Occipital lobe (tissue), 2 donors: Measurements from ENCODE around the gene LRRIQ1. TPM values are rescaled to one million over a fixed set of nuclear protein-coding genes. Genes with fewer than 3 reads are reported as not detected.

Experiments used
- DNase-seq: peaks from one replicate; lab custom pipeline; 2025; lab: John Stamatoyannopoulos, UW
- total RNA-seq: library from RNA; depleted of rRNA; stranded (reverse); fragments of >200 nt; gene quantifications from one replicate; pipeline ENCODE4 v1.2.3, GENCODE V29; 2014

The LRRIQ1 gene
- total RNA-seq, 1 donor from 2014 or later: 7.0 TPM

DNA sequence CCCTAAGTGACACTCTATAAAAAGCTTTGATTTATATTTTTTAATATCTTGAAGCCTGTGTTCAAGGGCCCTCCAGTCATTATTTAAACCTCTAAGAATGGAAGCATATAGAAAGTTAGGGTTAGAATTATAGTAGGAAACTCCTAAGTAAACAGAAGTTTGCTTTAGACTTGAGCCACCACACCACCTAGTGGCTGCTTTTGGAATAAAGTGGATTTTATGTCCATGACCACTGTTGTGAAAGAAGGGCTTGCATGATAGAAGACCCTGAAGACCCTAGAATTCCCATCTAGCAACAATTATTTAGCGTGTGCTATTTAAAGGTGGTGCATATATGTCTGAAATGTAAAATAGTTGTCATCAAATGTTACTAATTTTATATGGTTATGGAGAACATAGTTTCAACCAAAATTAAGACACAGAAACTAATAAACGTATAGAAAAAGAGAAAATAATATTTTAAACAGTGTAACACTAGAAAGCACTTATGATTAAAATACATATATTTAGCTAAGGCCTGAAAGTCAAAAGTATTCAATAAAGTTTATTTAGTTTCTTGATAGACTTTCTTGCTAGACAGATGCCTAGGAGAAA lies 21.3 kb downstream of the LRRIQ1 start:
- no peak for DNase-seq

DNA sequence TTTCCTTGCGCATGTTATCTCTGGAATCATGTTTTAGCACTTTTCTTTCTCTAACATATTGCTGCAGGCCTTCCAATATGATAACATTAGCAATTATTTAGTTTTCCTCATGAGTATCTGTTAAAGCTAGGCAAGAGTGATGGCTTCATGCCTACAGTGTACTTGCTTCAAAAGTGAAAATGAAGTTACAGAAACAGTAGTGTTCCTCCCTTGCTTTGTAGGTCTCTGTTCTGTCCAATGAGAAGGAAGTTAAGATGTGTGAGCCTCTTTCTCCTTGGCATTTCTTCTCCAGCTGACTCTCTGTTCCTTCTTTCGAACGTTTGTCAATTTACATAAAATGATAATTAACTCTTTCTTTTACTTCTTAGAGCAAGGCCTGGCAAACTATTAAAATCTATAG lies 22.2 kb downstream of the LRRIQ1 start:
- DNase-seq: no peak

DNA sequence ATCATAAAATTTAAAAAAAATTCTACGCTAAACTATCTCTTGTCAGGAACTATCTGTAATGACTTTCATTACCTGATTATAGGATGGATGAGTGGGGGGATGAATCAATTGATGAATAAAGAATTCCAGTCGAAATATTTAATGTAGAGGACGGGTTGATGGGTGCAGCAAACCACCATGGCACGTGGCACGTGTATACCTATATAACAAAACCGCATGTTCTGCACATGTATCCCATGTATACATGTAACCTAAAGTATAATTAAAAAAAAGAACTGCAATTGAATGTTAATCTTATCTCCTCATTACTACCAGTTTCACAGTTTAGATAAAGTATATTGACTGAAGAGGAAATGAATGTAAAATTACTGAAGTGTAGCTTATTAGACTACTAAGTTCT lies 23.4 kb downstream of the LRRIQ1 start:
- no peak for DNase-seq

DNA sequence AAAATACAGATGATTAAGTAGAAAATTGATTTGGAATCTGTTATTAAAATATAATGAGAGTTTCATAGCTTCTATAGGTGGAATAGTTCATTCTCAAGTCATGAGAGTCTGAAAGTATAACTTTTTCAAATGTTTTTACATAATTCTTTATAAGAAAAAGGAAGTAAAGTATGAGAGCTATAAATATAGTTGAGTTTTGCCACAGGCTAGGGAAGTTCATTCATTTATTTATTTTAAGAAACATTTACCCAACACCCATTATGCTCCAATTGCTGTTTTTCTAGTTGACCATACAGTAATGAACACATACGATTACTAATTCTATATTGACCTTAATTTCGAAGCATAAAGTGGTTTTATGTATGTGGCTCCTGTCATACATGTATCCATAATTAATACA lies 24.8 kb downstream of the LRRIQ1 start:
- DNase-seq: no peak

DNA sequence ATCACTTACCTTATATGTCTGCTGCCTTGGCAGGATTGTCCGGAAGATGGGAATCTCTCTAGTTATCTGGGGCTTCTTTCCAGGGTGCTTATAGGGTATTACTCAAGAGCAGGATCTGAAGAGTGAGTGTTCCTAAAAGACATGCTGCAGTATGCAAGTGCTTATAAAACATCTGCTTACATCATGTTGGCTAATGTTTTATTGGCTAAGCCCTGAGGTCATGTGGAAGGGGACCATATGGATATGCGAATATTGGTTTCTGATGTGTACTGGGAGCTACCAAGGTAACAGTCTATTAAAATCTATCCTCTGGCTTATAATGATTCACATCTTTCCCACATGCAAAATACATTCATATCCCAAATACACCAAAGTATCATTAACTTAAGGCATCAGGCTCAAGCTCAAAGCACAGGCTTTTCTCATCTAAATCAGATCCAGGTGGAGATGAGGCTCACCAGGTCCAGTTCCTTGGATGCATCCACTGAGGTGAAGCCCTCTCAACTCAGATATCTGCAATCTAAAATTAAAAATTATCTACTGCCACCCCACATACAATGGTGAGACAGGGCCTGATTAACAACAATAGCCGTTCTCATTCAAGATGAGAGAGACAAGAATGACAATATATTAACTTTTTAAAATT lies 29.8 kb downstream of the LRRIQ1 start:
- DNase-seq: no peak

DNA sequence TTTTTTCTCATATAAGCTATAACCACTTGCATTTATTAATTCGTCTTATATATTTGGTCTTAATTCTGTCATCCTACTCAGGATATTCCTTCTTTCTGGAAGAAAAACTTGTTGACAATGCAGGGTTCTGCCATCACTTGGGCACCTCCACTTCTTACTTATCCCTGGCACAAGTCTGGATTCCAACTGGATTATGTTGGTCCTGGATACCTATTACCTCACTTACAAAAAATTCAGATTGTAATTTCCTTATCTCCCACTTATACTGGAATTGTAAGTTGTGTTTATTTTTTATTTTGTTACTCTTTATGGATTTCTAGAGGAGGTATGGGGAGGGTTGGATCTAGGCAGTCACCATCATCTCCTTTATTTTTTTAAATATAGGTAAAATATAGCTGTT lies 36.7 kb downstream of the LRRIQ1 start:
- no peak for DNase-seq

DNA sequence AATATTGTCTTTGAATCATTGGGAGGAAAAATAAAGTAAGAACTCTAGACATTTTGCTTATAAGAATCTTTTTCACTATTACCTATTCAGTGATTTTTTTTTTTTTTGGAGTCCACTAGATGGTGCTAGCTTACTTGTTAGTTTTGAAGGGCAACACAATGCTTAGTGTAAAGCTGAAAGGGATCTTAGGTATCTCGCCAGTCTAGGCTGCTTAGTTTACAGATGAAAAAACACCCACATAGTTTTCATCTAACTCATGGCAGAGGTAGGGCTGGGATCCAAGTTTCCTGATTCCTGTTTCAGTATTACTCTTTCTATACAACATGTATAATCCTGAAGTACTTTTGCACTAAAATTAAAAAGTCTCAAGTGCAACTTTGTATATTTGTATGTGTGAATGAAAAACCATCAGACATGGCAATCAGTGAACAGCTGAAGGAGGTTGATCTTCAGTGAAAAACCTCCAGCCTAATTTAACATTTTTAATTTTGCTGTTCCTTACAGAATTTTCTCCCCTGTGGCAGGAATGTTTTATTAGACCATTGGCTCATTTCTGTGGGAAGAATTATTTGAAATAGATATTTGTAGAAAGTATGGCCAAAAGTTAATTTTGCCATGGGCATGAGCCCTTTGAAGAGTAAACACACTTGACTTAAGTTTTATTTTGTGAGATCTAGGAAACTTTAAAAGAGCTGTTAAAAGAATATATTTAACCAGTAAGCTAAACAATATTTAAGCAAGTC lies 40.7 kb downstream of the LRRIQ1 start:
- DNase-seq: no peak

DNA sequence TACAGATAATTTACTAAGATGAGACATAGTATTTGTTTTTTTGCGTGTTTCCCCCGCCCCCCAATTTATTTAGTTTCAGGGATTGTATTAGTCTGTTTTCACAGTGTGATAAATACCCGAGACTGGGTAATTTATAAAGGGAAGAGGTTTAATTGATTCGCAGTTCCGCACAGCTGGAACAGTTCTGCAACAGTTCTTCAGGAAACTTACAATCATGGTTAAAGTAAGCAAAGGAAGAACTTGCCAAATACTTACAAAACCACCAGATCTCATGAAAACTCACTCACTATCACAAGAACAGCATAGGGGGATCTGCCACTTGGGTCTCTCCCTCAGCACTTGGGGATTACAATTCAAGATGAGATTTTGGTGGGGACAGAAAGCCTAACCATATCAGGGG lies 48.9 kb downstream of the LRRIQ1 start:
- no peak for DNase-seq

DNA sequence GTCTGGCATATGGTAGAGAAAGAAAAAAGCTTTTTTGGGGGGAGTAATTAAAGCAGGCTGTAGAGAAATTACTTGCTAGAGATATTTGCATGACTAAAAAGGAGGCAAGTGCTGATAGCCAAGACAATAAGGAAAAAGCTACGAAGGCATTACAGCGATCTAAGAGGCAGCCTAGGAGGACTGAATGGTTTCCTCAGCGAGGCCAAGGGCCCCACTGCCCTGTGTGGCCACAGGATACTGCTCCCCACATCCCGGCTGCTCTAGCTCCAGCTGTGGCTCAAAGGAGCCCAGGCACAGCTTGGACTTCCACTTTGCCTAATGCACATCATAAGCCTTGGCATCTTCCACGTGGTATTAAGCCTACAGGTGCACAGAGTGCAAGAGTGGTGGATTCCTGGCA lies 53.6 kb downstream of the LRRIQ1 start:
- no peak for DNase-seq

DNA sequence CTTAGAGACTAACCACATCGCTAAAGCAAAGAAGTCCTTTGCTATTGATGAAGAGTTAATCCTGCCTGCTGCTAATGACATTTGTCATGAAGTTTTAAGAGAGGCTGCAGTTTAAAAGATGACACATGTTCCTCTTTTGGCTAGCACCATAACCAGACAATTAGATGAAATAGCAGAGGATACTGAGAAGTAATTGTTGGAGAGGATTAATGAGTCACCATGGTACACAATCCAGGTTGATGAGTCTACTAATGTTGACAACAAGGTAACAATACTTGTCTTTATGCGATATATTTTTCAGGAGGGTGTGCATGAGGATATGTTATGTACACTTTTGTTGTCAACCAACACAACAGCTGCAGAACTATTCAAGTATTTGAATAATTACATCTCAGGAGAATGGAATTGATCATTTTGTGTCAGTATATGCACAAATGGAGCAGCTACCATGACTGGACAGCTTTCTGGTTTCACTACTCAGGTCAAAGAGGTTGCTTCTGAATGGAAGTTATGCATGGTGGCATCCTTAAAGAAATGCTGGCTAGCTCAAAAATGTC lies 56.7 kb downstream of the LRRIQ1 start:
- no peak for DNase-seq

DNA sequence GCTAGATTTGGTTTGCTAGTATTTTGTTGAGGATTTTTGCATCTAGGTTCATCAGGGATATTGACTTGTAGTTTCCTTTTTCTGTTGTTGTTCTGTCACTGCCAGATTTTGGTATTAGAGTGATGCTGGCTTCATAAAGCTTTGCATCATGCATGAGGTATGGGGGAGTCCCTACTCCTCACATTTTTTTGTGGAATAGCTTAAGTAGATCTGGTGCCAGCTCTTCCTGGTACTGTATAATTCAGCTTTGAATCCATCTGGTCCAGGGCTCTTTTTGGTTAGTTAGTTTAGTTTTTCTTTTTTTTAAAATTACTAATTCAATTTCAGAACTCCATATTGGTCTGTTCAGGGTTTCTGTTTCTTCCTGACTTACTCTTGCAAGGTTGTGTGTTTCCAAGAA lies 59.4 kb downstream of the LRRIQ1 start:
- DNase-seq: no peak

DNA sequence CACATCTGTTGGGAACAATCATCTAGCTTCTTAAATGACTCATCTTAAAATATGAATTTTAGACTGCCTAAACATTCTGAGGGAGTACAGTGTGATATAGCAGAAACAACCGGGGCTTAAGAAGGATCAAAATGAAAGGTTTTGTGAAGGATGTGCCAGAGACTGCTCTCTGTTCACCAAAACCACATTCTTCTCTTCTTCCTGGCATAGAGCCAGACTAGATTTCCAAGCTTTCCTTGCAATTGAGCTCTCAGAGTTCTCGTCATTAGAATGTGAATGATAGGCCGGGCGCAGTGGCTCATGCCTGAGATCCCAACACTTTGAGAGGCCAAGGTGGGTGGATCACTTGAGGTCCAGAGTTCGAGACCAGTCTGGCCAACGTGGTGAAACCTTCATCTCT lies 94.5 kb downstream of the LRRIQ1 start:
- DNase-seq: no peak

DNA sequence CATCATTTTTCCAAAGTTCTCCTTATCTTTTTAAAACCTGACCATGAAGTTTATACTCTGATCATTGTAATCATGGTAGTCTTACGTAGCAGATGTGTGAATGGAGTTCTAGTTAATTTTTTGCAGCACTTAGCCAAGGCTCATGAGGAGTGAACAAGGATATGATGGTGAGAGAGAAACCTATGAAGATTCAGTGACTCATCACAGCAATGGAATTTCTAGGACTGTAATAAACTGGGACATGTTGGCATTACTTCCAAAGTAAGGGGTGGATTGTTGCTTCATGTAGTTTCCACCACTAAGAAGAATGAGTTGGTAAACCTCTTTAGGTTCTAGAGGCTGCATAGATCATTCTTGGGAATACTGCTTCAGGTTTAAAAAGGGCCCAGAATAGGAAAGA lies 102.7 kb downstream of the LRRIQ1 start:
- DNase-seq: no peak

DNA sequence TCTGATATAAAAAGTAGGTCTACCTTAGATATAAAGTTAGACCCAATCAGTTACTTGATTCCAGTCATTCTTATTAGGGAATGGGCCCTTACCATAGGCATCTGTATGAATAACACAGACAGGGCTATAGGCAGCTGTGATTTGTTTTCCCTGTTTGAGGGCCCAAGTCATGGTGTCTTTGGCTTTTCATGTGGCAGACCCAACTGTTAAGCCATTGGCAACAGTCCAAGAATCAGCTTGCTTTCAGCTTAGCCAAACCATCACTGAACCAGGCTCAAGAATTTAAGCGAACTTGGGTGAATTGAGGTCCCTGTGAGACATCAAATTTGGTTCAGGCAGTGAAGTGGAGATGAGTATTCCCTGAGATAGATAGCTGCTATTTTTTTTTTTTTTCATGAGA lies 111.2 kb downstream of the LRRIQ1 start:
- no peak for DNase-seq

DNA sequence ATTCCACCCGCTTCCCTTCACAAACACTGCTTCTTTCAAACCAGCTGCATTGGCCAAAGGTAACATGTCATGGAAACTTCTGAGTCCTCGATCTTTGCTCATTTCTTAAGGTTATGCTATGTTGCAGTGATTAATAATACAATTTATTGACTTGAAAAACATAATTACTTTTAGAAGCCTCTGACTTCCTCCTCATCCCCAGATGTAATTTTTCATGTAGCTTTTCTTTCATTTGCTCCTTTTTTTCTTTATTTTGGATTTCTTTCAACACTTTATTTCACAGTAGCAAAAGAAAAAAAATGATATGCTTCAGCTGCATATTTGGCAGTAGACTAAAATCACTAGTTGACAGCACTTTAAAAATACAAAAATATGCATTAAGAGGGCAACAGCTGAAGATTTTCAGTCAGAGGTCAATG lies 116.2 kb downstream of the LRRIQ1 start:
- DNase-seq: no peak

DNA sequence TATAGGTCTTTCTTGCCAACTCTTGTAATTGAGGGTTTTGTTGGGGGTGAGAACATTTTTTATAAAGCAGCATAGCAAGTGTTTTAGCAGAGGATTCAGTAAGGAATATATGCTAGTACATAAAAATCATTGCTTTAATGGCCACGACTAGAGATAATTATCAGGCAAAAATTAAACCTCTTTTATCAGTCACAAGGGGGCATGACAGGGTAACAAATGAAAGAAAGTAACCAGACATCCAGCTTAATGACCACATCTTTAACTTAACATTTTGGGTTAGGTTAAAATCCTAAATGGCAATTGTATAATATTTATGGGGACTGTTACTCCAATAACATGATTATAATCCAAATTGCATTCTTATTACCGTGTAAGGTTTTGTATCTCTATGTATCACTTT lies 119.6 kb downstream of the LRRIQ1 start:
- DNase-seq: no peak

DNA sequence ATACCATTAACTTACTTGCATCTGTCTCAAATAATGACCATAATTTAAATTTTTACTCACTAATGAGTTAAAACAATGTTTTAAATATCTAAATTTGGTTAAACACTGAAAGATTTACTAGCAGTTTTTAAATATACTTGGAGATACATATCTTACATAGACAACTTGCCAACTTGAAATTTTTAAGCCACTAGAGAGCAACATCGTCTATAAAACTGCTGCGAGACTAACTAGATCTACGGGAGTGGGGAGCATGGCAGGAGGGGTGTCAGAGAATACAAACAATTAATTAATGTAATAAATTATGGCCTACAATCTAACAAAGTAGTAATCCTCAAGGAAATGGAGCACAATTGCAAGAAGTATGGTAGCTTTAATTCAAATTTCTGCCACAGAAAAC lies 120.4 kb downstream of the LRRIQ1 start:
- DNase-seq: no peak

DNA sequence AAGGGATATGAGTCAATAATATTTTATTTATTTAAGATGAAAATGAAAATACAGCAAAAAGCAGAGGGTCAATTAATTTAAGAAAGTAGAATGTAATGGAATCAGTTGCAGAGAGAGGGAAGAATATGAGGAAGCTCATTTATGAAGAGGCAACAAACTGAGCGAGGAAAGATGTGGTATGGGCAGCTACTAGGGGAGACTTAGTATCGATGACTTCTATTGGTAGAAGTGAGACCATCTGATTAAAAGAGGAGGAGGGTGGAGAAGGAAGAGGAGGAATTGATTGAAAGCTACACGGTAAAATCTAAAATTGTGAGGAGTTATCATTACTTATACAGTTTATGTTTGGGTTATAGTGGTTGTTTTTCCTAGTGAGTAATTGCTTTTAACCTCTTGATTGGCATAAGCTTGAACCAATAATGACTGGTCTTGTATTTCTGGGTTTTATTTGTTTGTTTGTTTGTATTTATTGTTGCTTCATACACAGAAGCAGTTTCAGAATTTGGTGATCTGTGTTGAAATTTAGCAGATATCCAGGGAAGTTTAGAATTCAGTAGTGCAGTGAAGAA lies 121.0 kb downstream of the LRRIQ1 start:
- DNase-seq: no peak

DNA sequence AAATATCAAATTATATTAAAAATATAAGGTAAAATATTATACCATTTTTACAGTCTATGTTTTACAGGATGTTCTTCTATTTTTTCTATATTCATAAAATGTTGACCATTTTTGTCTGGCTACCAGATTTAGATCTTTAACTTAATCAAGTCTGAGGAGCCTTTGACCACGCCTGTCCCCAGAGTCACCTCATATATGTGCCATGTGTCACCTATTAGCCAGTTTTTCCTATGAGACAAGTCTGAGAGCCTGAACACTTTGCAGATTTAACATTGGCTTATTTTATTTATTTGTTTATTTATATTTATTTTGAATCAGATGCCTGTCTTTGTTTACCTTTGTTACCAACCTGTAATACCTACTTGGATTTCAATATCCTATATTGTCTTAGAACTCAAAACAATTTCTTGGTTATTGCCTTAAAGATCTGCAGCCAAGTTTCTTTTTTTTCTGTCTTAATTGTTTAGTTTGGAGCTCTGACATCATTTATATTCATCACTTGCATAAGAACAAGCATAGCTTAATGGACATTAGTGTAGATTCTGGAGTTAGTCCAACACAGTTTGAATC lies 127.7 kb downstream of the LRRIQ1 start:
- DNase-seq: no peak

DNA sequence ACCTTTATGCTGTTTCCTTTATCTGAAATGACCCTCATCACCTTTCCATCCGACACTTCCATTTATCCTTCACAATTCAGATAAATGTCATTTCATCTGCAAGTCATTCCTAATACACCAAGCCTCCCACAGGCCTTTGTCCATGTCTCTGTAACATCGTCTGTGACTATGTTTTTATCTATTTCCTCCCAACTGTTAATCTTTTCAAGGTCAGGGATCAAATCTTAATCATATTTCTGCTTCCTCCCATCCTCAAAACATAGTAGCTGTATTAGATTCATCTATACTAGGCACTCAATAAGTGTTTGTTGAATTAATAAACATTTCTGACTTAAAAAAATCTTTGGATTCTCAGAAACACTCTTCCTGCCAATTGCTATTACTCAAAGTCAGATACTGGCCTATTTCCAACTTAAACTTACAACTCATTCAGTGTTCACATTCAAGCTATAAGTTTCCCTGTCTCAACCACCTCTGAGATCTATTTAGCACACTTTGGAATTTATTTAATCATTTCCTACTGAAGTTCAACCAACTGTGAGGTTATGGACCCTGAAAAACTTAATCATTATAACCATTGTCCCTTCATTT lies 143.6 kb downstream of the LRRIQ1 start:
- no peak for DNase-seq

DNA sequence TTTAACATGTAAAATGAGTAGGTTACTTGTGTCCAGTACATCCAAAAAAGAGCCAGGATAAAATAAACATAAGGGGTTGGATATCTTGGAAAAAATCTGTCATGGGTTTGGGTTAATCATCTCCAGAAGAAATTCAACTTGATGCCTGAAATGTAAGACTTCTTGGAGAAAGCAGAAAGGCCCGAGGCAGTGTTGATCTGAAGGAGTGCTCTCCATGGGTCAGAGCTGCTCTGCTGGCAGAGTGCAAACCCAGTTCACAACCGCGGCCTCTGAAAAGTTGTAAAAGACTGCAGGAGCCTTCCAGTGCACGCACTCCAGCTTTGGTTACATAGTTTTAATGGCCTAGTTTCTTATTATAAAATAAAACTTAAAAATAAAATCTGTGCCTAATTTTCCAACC lies 146.5 kb downstream of the LRRIQ1 start:
- no peak for DNase-seq

DNA sequence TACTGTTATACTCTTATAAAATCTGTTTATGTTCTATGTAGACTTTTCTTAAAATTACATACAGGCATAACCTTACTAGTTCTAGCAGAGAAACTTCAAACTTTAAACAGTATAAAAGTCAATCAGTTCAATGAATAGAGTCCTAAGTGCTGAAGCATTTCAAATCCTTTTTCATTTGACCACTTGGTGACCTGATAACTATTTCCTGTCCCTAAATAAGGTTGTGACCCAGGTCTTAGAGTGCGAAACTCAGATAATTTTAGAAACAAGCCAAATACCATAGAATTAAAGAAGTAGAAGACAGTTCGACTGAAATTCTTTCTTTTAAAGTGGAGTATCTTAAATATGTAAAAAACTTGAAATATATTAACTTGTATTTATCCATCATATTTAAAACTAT lies 147.7 kb downstream of the LRRIQ1 start:
- no peak for DNase-seq
